Fibroblast of lung (primary cell): Measurements from ENCODE around the gene HEG1. TPM values are rescaled to one million over a fixed set of nuclear protein-coding genes. Genes with fewer than 3 reads are reported as not detected.

Experiments used
- DNase-seq, 2 donors: peaks; one replicate each; pipeline versions ENCODE4 v3.0.0 to v3.0.0-alpha.2; 2010; ENCODE audit warnings: low read depth in 2 of 2
- H2AFZ ChIP-seq: 2 replicates; pipeline ENCODE4 v1.5.1; 2012; ENCODE audit warnings: low read length, control low read depth, inconsistent platforms
- H3K27ac ChIP-seq: 2 replicates; pipeline ENCODE4 v1.5.1; 2011; ENCODE audit warnings: low read length, control low read depth; ENCODE audit not compliant: insufficient read depth
- H3K27me3 ChIP-seq: 2 replicates; pipeline ENCODE4 v1.5.1; 2011; ENCODE audit warnings: mild to moderate bottlenecking, low read length; ENCODE audit not compliant: control insufficient read depth, insufficient read depth
- H3K36me3 ChIP-seq: 2 replicates; pipeline ENCODE4 v1.5.1; 2011; ENCODE audit warnings: low read length; ENCODE audit not compliant: control insufficient read depth, insufficient read depth
- H3K4me1 ChIP-seq: 2 replicates; pipeline ENCODE4 v1.5.1; 2011; ENCODE audit warnings: low read length; ENCODE audit not compliant: control insufficient read depth, insufficient read depth; ENCODE audit errors: extremely low read depth
- H3K4me2 ChIP-seq: 2 replicates; pipeline ENCODE4 v1.5.1; 2011; ENCODE audit warnings: low read length, control low read depth; ENCODE audit not compliant: insufficient read depth; ENCODE audit errors: extremely low read depth
- H3K4me3 ChIP-seq, 4 experiments: fragments of 200-600 bp in 1 of 4; sonication (generic) in 1 of 4; replicated peaks in 1 of 4; 2 replicates each; pipeline ENCODE4 v1.5.1; 2011 to 2016; ENCODE audit warnings: low read length in 4 of 4, low read depth in 3 of 4, mild to moderate bottlenecking in 3 of 4, control low read depth in 2 of 4, inconsistent platforms in 1 of 4, mixed read lengths in 1 of 4; ENCODE audit not compliant: insufficient read depth in 1 of 4; ENCODE audit errors: control extremely low read depth in 1 of 4
- H3K79me2 ChIP-seq: 2 replicates; pipeline ENCODE4 v1.5.1; 2012; ENCODE audit warnings: mild to moderate bottlenecking, low read length, inconsistent platforms; ENCODE audit not compliant: control insufficient read depth, insufficient read depth
- H3K9ac ChIP-seq: 2 replicates; pipeline ENCODE4 v1.5.1; 2011; ENCODE audit warnings: mild to moderate bottlenecking, low read length, control low read depth; ENCODE audit not compliant: insufficient read depth
- H3K9me3 ChIP-seq: 2 replicates; pipeline ENCODE4 v1.5.1; 2012; ENCODE audit warnings: low read depth, low read length; ENCODE audit not compliant: control insufficient read depth, insufficient read depth
- H4K20me1 ChIP-seq: 2 replicates; pipeline ENCODE4 v1.5.1; 2011; ENCODE audit warnings: low read length; ENCODE audit not compliant: control insufficient read depth, insufficient read depth; ENCODE audit errors: extremely low read depth
- CTCF ChIP-seq, 2 donors: IDR thresholded peaks in 1 of 2; conservative IDR thresholded peaks in 1 of 2; 1 replicate in 1 of 2; 2 replicates in 1 of 2; pipeline ENCODE4 v1.5.1; 2011 to 2012; ENCODE audit warnings: low read length in 2 of 2, control low read depth in 1 of 2, inconsistent platforms in 1 of 2, low read depth in 1 of 2, mild to moderate bottlenecking in 1 of 2
- EZH2 ChIP-seq: IDR thresholded peaks from 2 replicates; pipeline ENCODE4 v1.5.1; 2012; ENCODE audit warnings: low read length, control low read depth, mild to moderate bottlenecking; ENCODE audit errors: missing control alignments
- polyA plus RNA-seq, 2 donors: library from polyadenylated mRNA; depleted of rRNA in 1 of 2; stranded (reverse) in 1 of 2; unstranded in 1 of 2; fragments of >200 nt; gene quantifications; 2 replicates each; pipeline ENCODE4 v1.2.1, GENCODE V29; 2011 to 2012; ENCODE audit warnings: missing spikeins in 1 of 2
- total RNA-seq: library from RNA; depleted of rRNA; stranded (reverse); fragments of >200 nt; gene quantifications from 2 replicates; pipeline ENCODE4 v1.2.1, GENCODE V29; 2014

HEG1 gene
- total and polyA plus RNA-seq, 2 donors (not counting 1 experiment from before 2014, with no cell fraction given), result 137 to 305 TPM

- Histone ChIP-seq H3K9me3 (no peaks in the 10 kb centered on the region), H3K27me3 (no peaks in the 10 kb centered on the region), H3K4me2 (no peak overlapping the region), H3K79me2 (no peaks in the 10 kb centered on the region), H3K9ac (no peak overlapping the region), H3K27ac (no peak overlapping the region), H3K4me3 (no peak overlapping the region), H4K20me1 (no peaks in the 10 kb centered on the region), H3K4me1 (peaks cover 4% of the 10 kb centered on the region), H3K36me3 (peaks cover 34% of the 10 kb centered on the region), H2AFZ (no peak overlapping the region)
- no peak for TF ChIP-seq EZH2
- DNase-seq, result no peak
Observed at GRCh38 chr3:124969190-124969589, 86.6 kb downstream of the HEG1 start.

GRCh38 chr3:124967964-124968363 lies 87.8 kb downstream of the HEG1 start:
- Histone ChIP-seq H3K4me2 (no peak overlapping the region), H2AFZ (no peak overlapping the region), H3K9ac (no peak overlapping the region), H3K9me3 (no peaks in the 10 kb centered on the region), H3K4me1 (peaks cover 4% of the 10 kb centered on the region), H3K36me3 (peaks cover 27% of the 10 kb centered on the region), H3K79me2 (no peaks in the 10 kb centered on the region), H3K4me3 (no peak overlapping the region), H3K27me3 (no peaks in the 10 kb centered on the region), H4K20me1 (no peaks in the 10 kb centered on the region), H3K27ac (no peak overlapping the region)
- TF ChIP-seq EZH2 (no peak), CTCF (conservative IDR thresholded peaks at IDR 0.05 in 1 of 2, IDR thresholded peaks at IDR 0.05 in 1 of 2; ENCODE audit: low read depth in 1 of 2, low read length in 2 of 2) (no peak)
- no peak for DNase-seq

DNA sequence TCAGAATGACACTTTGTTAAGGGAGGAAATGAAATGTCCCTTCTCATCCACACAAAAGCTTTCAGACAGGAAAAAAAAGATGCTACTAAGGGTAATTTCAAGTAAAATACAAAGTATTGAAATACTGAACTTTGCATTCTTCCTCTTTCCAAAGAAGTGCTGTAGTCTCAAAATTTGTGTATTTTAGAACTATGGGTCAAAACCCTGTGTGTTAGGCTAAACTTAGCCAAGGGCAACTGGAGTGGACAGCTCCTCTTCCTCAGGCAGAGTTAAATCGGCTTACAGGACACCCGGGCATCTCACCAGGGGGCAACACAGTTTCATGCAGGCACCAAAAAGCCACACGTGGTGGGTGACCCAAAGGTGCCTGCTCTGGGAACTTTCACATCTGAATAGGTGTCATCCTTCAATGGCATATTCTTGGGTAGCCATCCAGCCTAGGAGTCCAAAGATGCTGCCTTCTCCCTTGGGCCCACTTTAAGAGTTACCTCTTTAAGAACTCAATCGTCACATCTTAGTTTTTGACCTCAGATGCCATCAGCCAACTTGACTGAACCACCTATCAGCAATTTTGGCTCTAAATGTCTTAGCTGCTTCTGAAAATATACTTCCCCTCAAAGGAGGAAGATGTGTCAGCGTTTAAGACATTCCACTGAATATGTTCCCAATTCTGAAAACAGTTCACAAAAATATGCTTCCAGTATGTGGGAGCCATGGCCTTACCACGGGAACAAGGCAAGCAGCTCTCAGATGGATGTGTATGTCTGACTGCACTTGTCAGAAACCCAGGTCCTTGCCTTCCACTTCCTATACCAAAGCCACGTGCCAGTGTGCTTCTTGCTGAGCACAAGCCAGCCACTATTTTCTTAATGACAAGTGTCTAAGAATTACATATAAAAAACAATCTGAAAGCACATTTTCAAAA lies 89.0 kb downstream of the HEG1 start:
- Histone ChIP-seq H3K4me2 (no peak overlapping the region), H3K4me1 (peaks cover 4% of the 10 kb centered on the region), H3K36me3 (peaks cover 25% of the 10 kb centered on the region), H2AFZ (no peak overlapping the region), H3K9ac (no peak overlapping the region), H4K20me1 (no peaks in the 10 kb centered on the region), H3K79me2 (no peaks in the 10 kb centered on the region), H3K4me3 (no peak overlapping the region), H3K27ac (no peak overlapping the region), H3K9me3 (no peaks in the 10 kb centered on the region), H3K27me3 (no peaks in the 10 kb centered on the region)
- TF ChIP-seq CTCF (conservative IDR thresholded peaks at IDR 0.05 in 1 of 2, IDR thresholded peaks at IDR 0.05 in 1 of 2; ENCODE audit: low read depth in 1 of 2, low read length in 2 of 2), result no peak
- no peak for TF ChIP-seq EZH2
- no peak for DNase-seq
